ENCODE data around the gene ING3.
"Not testable (repeated sequence)": the region's sequence is repeated elsewhere in the genome, so short reads cannot be mapped to it uniquely, and the experiment has no call there.

The ING3 gene

GRCh38 chr7:121003986-121004685 lies 53.6 kb downstream of the ING3 start:
- no peak for DNase-seq

GRCh38 chr7:121005058-121005457 lies 54.5 kb downstream of the ING3 start:
- DNase-seq, result not testable (repeated sequence)

GRCh38 chr7:121005996-121006584 lies 55.5 kb downstream of the ING3 start:
- no peak for DNase-seq

GRCh38 chr7:121006711-121007315 lies 56.2 kb downstream of the ING3 start:
- DNase-seq, result no peak

GRCh38 chr7:121008816-121009215 lies 58.2 kb downstream of the ING3 start:
- no peak for DNase-seq

GRCh38 chr7:121011401-121011800 lies 60.8 kb downstream of the ING3 start:
- DNase-seq, result no peak

- no peak for DNase-seq
These were observed 61.7 kb downstream of the ING3 start for GRCh38 chr7:121012170-121012874.

GRCh38 chr7:121012919-121013318 lies 62.3 kb downstream of the ING3 start:
- DNase-seq, result no peak

GRCh38 chr7:121015560-121015959 lies 65.0 kb downstream of the ING3 start:
- DNase-seq, result no peak

- DNase-seq, result no peak
These were observed 66.4 kb downstream of the ING3 start for GRCh38 chr7:121016966-121017365.

GRCh38 chr7:121017586-121017985 lies 67.0 kb downstream of the ING3 start:
- no peak for DNase-seq

- no peak for DNase-seq
These were observed 68.4 kb downstream of the ING3 start for GRCh38 chr7:121019018-121019417.

GRCh38 chr7:121020249-121020988 lies 69.8 kb downstream of the ING3 start:
- no peak for DNase-seq

- no peak for DNase-seq
These were observed 70.7 kb downstream of the ING3 start for GRCh38 chr7:121020989-121021969.

GRCh38 chr7:121023194-121023593 lies 72.6 kb downstream of the ING3 start:
- no peak for DNase-seq

GRCh38 chr7:121023683-121024511 lies 73.3 kb downstream of the ING3 start:
- DNase-seq, result no peak

GRCh38 chr7:121024611-121025010 lies 74.0 kb downstream of the ING3 start:
- no peak for DNase-seq

GRCh38 chr7:121026159-121026558 lies 75.6 kb downstream of the ING3 start:
- no peak for DNase-seq

GRCh38 chr7:121026577-121027111 lies 76.1 kb downstream of the ING3 start:
- DNase-seq, result no peak

Data from T-helper 1 cell (primary cell).